GM18870 (cell line): ENCODE measurements around the gene PITHD1.
"Not testable (repeated sequence)": the region's sequence is repeated elsewhere in the genome, so short reads cannot be mapped to it uniquely, and the experiment has no call there.

Experiments used
- ATAC-seq: cut with Tn5 transposase; IDR thresholded peaks from one replicate; pipeline ENCODE4 v1.9.1; 2021; ENCODE audit warnings: moderate library complexity; ENCODE audit not compliant: unreplicated experiment

The PITHD1 gene

GRCh38 chr1:23823767-23824166, 45.5 kb downstream of the PITHD1 start:
- no peak for ATAC-seq

GRCh38 chr1:23824711-23825075, 46.5 kb downstream of the PITHD1 start:
- no peak for ATAC-seq

- ATAC-seq: no peak
Measured at GRCh38 chr1:23825076-23825761, 47.0 kb downstream of the PITHD1 start, which contains the start of gene HMGCL. HMGCL (minus strand) TSS chr1:23825429; CDS start chr1:23825415, 14 bp downstream.

- ATAC-seq: no peak
Measured at GRCh38 chr1:23825762-23826522, 47.7 kb downstream of the PITHD1 start.

GRCh38 chr1:23826590-23826989, 48.4 kb downstream of the PITHD1 start:
- not testable (repeated sequence) for ATAC-seq

- ATAC-seq: no peak
Measured at GRCh38 chr1:23827717-23828116, 49.5 kb downstream of the PITHD1 start.

- ATAC-seq: not testable (repeated sequence)
Measured at GRCh38 chr1:23834156-23834555, 55.9 kb downstream of the PITHD1 start.

GRCh38 chr1:23836037-23836436, 57.8 kb downstream of the PITHD1 start:
- no peak for ATAC-seq
